ENCODE measurements around the gene GLDN. TPM values are rescaled to one million over a fixed set of nuclear protein-coding genes. Genes with fewer than 3 reads are reported as not detected.
"Not testable (repeated sequence)": the region's sequence is repeated elsewhere in the genome, so short reads cannot be mapped to it uniquely, and the experiment has no call there.

The GLDN gene
- total RNA-seq, 1 experiment from 2014 or later: 0.77 TPM

DNA sequence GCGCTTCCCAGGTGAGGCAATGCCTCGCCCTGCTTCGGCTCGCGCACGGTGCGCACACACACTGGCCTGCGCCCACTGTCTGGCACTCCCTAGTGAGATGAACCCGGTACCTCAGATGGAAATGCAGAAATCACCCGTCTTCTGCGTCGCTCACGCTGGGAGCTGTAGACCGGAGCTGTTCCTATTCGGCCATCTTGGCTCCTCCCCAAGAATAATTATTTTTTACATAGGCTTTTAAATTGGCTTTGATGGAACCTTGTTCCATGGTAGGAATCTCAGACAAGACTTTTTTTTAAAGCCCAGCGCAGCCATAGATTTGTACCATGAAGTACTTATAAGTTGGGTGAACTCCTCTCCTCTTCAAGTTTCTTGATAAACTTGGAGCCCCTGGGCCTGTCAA is 81.6 kb downstream of the GLDN start:
- ATAC-seq; DNase-seq (ENCODE audit: low spot score); H3K27ac Mint-ChIP-seq; CTCF ChIA-PET; H3K27me3 Mint-ChIP-seq (ENCODE audit: low read depth); H3K9me3 Mint-ChIP-seq; POLR2A ChIA-PET: not testable (repeated sequence)
- Mint-ChIP-seq H3K36me3 (peaks cover 13% of the 10 kb centered on the region), H3K4me3 (peak overlapping the region; percentile 35), H3K4me1 (peaks cover 11% of the 10 kb centered on the region)

DNA sequence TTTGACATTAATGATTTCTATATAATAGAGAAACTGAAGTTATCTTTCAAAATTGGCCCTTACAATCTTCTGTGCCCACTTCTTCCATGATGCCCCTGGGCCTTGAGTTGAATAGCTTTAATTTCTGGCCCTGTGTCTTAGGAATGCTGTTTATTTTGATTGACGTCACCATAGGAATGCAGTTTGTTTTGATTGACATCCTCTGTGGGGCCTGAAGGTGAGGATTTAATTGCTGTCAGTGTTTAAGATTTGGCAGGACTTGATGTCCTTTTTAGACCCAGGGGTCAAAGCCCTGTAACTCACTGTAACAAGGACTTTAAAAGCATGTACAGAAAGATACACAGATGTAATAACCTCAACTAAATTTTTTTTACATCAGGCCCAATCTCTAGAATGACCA is 83.3 kb downstream of the GLDN start:
- ChIA-PET POLR2A (no interaction called here), CTCF (interaction anchor here (1.3 kb wide), 1 partner anchor 42 kb away, joined by 3 read pairs; no protein-coding TSS in a partner anchor)
- TF ChIP-seq, protein P1, sequence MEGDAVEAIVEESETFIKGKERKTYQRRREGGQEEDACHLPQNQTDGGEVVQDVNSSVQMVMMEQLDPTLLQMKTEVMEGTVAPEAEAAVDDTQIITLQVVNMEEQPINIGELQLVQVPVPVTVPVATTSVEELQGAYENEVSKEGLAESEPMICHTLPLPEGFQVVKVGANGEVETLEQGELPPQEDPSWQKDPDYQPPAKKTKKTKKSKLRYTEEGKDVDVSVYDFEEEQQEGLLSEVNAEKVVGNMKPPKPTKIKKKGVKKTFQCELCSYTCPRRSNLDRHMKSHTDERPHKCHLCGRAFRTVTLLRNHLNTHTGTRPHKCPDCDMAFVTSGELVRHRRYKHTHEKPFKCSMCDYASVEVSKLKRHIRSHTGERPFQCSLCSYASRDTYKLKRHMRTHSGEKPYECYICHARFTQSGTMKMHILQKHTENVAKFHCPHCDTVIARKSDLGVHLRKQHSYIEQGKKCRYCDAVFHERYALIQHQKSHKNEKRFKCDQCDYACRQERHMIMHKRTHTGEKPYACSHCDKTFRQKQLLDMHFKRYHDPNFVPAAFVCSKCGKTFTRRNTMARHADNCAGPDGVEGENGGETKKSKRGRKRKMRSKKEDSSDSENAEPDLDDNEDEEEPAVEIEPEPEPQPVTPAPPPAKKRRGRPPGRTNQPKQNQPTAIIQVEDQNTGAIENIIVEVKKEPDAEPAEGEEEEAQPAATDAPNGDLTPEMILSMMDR (IDR thresholded peaks at IDR 0.05): no peak
- TF ChIP-seq ZNF263 (CRISPR knock-in tag; IDR thresholded peaks at IDR 0.05; ENCODE audit: low read depth) (no peak), MYBL2 (CRISPR knock-in tag; IDR thresholded peaks at IDR 0.05) (no peak), SOX15 (CRISPR knock-in tag; IDR thresholded peaks at IDR 0.05) (no peak), ETV6 (CRISPR knock-in tag; IDR thresholded peaks at IDR 0.05) (no peak), CBFB (CRISPR knock-in tag; IDR thresholded peaks at IDR 0.05; ENCODE audit: low read depth) (no peak), CREM (CRISPR knock-in tag; IDR thresholded peaks at IDR 0.05) (no peak), NFATC4 (CRISPR knock-in tag; IDR thresholded peaks at IDR 0.05) (no peak), FOXK1 (CRISPR knock-in tag; IDR thresholded peaks at IDR 0.05) (no peak)
- TF ChIP-seq, protein P2, sequence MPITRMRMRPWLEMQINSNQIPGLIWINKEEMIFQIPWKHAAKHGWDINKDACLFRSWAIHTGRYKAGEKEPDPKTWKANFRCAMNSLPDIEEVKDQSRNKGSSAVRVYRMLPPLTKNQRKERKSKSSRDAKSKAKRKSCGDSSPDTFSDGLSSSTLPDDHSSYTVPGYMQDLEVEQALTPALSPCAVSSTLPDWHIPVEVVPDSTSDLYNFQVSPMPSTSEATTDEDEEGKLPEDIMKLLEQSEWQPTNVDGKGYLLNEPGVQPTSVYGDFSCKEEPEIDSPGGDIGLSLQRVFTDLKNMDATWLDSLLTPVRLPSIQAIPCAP (CRISPR knock-in tag; IDR thresholded peaks at IDR 0.05): no peak
- TF ChIP-seq, protein P3, sequence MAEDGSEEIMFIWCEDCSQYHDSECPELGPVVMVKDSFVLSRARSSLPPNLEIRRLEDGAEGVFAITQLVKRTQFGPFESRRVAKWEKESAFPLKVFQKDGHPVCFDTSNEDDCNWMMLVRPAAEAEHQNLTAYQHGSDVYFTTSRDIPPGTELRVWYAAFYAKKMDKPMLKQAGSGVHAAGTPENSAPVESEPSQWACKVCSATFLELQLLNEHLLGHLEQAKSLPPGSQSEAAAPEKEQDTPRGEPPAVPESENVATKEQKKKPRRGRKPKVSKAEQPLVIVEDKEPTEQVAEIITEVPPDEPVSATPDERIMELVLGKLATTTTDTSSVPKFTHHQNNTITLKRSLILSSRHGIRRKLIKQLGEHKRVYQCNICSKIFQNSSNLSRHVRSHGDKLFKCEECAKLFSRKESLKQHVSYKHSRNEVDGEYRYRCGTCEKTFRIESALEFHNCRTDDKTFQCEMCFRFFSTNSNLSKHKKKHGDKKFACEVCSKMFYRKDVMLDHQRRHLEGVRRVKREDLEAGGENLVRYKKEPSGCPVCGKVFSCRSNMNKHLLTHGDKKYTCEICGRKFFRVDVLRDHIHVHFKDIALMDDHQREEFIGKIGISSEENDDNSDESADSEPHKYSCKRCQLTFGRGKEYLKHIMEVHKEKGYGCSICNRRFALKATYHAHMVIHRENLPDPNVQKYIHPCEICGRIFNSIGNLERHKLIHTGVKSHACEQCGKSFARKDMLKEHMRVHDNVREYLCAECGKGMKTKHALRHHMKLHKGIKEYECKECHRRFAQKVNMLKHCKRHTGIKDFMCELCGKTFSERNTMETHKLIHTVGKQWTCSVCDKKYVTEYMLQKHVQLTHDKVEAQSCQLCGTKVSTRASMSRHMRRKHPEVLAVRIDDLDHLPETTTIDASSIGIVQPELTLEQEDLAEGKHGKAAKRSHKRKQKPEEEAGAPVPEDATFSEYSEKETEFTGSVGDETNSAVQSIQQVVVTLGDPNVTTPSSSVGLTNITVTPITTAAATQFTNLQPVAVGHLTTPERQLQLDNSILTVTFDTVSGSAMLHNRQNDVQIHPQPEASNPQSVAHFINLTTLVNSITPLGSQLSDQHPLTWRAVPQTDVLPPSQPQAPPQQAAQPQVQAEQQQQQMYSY (CRISPR knock-in tag; IDR thresholded peaks at IDR 0.05): no peak
- TF ChIP-seq, protein P4, sequence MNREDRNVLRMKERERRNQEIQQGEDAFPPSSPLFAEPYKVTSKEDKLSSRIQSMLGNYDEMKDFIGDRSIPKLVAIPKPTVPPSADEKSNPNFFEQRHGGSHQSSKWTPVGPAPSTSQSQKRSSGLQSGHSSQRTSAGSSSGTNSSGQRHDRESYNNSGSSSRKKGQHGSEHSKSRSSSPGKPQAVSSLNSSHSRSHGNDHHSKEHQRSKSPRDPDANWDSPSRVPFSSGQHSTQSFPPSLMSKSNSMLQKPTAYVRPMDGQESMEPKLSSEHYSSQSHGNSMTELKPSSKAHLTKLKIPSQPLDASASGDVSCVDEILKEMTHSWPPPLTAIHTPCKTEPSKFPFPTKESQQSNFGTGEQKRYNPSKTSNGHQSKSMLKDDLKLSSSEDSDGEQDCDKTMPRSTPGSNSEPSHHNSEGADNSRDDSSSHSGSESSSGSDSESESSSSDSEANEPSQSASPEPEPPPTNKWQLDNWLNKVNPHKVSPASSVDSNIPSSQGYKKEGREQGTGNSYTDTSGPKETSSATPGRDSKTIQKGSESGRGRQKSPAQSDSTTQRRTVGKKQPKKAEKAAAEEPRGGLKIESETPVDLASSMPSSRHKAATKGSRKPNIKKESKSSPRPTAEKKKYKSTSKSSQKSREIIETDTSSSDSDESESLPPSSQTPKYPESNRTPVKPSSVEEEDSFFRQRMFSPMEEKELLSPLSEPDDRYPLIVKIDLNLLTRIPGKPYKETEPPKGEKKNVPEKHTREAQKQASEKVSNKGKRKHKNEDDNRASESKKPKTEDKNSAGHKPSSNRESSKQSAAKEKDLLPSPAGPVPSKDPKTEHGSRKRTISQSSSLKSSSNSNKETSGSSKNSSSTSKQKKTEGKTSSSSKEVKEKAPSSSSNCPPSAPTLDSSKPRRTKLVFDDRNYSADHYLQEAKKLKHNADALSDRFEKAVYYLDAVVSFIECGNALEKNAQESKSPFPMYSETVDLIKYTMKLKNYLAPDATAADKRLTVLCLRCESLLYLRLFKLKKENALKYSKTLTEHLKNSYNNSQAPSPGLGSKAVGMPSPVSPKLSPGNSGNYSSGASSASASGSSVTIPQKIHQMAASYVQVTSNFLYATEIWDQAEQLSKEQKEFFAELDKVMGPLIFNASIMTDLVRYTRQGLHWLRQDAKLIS (CRISPR knock-in tag; IDR thresholded peaks at IDR 0.05; ENCODE audit: borderline replicate concordance): no peak
- TF ChIP-seq, protein P5, sequence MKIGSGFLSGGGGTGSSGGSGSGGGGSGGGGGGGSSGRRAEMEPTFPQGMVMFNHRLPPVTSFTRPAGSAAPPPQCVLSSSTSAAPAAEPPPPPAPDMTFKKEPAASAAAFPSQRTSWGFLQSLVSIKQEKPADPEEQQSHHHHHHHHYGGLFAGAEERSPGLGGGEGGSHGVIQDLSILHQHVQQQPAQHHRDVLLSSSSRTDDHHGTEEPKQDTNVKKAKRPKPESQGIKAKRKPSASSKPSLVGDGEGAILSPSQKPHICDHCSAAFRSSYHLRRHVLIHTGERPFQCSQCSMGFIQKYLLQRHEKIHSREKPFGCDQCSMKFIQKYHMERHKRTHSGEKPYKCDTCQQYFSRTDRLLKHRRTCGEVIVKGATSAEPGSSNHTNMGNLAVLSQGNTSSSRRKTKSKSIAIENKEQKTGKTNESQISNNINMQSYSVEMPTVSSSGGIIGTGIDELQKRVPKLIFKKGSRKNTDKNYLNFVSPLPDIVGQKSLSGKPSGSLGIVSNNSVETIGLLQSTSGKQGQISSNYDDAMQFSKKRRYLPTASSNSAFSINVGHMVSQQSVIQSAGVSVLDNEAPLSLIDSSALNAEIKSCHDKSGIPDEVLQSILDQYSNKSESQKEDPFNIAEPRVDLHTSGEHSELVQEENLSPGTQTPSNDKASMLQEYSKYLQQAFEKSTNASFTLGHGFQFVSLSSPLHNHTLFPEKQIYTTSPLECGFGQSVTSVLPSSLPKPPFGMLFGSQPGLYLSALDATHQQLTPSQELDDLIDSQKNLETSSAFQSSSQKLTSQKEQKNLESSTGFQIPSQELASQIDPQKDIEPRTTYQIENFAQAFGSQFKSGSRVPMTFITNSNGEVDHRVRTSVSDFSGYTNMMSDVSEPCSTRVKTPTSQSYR (CRISPR knock-in tag; IDR thresholded peaks at IDR 0.05): no peak
- TF ChIP-seq, protein P6, sequence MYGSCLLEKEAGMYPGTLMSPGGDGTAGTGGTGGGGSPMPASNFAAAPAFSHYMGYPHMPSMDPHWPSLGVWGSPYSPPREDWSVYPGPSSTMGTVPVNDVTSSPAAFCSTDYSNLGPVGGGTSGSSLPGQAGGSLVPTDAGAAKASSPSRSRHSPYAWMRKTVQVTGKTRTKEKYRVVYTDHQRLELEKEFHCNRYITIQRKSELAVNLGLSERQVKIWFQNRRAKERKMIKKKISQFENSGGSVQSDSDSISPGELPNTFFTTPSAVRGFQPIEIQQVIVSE (CRISPR knock-in tag; IDR thresholded peaks at IDR 0.05; ENCODE audit: borderline replicate concordance): no peak
- TF ChIP-seq, protein P7, sequence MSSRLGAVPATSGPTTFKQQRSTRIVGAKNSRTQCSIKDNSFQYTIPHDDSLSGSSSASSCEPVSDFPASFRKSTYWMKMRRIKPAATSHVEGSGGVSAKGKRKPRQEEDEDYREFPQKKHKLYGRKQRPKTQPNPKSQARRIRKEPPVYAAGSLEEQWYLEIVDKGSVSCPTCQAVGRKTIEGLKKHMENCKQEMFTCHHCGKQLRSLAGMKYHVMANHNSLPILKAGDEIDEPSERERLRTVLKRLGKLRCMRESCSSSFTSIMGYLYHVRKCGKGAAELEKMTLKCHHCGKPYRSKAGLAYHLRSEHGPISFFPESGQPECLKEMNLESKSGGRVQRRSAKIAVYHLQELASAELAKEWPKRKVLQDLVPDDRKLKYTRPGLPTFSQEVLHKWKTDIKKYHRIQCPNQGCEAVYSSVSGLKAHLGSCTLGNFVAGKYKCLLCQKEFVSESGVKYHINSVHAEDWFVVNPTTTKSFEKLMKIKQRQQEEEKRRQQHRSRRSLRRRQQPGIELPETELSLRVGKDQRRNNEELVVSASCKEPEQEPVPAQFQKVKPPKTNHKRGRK (CRISPR knock-in tag; IDR thresholded peaks at IDR 0.05; ENCODE audit: borderline replicate concordance): no peak
- TF ChIP-seq, protein P8, sequence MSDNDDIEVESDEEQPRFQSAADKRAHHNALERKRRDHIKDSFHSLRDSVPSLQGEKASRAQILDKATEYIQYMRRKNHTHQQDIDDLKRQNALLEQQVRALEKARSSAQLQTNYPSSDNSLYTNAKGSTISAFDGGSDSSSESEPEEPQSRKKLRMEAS (CRISPR knock-in tag; IDR thresholded peaks at IDR 0.05): no peak
- TF ChIP-seq, protein P9, sequence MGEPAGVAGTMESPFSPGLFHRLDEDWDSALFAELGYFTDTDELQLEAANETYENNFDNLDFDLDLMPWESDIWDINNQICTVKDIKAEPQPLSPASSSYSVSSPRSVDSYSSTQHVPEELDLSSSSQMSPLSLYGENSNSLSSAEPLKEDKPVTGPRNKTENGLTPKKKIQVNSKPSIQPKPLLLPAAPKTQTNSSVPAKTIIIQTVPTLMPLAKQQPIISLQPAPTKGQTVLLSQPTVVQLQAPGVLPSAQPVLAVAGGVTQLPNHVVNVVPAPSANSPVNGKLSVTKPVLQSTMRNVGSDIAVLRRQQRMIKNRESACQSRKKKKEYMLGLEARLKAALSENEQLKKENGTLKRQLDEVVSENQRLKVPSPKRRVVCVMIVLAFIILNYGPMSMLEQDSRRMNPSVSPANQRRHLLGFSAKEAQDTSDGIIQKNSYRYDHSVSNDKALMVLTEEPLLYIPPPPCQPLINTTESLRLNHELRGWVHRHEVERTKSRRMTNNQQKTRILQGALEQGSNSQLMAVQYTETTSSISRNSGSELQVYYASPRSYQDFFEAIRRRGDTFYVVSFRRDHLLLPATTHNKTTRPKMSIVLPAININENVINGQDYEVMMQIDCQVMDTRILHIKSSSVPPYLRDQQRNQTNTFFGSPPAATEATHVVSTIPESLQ (CRISPR knock-in tag; IDR thresholded peaks at IDR 0.05): no peak
- no peak overlapping the region for H3K4me3 Mint-ChIP-seq
- H3K4me1 Mint-ChIP-seq: peaks cover 19% of the 10 kb centered on the region
- peaks cover 11% of the 10 kb centered on the region for H3K9me3 Mint-ChIP-seq
- H3K27ac Mint-ChIP-seq: no peak overlapping the region
- ATAC-seq (no peak), DNase-seq (ENCODE audit: low spot score) (no peak)
- H3K36me3 Mint-ChIP-seq: peaks cover 13% of the 10 kb centered on the region
- H3K27me3 Mint-ChIP-seq (ENCODE audit: low read depth): no peaks in the 10 kb centered on the region; the same call in 1 of the 2 replicates

Data from WTC11 (cell line).